HG03064 (cell line): ENCODE data around the gene KCNQ2.
"Not testable (repeated sequence)": the region's sequence is repeated elsewhere in the genome, so short reads cannot be mapped to it uniquely, and the experiment has no call there.

Source experiments
- ATAC-seq: cut with Tn5 transposase; IDR thresholded peaks from one replicate; pipeline ENCODE4 v1.9.1; 2021; ENCODE audit warnings: low read depth; ENCODE audit not compliant: unreplicated experiment

KCNQ2 gene

GRCh38 chr20:63394069-63394919, 78.2 kb downstream of the KCNQ2 start:
- no peak for ATAC-seq

DNA sequence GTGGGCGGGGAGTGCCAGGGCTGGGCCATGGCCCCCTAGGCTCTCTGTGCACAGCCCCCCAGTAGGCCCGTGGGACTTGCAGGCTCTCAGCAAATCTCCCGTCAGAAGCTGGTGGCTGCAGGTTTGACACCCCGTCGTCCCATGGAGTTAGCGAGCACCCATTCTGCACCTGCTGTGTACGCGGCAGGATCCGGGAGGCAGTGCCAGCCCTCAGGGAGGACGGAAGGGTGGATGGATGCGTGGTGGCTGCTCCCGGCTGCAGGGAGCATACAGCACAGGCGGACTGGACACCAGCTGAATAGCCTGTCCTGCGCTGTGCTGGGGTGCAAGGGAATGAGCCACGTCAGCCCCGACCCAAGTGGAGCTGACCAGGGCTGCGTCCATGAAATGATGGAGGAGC, 78.9 kb downstream of the KCNQ2 start:
- ATAC-seq = no peak

GRCh38 chr20:63392465-63393365, 79.7 kb downstream of the KCNQ2 start:
- ATAC-seq = no peak

DNA sequence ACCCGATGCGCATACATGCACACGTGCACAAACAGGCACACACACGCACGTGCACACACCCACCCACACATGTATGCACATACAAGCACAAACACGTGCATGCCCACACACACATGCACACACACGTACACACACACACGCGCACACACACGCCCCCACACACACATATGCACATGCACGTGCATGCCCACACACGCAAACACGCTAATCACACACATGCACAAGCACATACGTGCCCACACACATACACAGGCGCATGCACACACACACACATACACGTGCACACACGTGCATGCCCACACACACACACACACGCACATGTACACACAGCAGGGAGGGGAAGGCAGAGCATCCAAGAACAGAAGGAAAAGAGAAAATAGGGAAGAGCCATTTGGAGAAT, 84.5 kb downstream of the KCNQ2 start:
- ATAC-seq = no peak

DNA sequence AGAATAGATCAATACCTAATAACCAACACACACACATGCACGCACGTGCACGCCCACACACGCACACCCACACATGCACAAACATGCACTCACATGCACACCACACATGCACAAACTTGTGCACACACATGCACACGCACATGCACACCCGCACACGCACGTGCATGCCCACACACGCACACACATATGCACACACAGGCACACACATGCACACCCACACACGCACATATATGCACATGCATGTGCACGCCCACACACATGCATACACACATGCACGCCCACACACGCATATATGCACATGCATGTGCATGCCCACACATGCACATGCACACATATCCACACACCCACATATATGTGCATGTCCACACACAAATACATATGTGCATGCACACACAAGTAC, 85.1 kb downstream of the KCNQ2 start:
- no peak for ATAC-seq

GRCh38 chr20:63386491-63386890, 86.0 kb downstream of the KCNQ2 start:
- ATAC-seq = no peak

- no peak for ATAC-seq
Observed at GRCh38 chr20:63385819-63386218, 86.6 kb downstream of the KCNQ2 start.

- ATAC-seq = no peak
Observed at GRCh38 chr20:63384336-63384735, 88.1 kb downstream of the KCNQ2 start.

GRCh38 chr20:63383556-63383955, 88.9 kb downstream of the KCNQ2 start:
- no peak for ATAC-seq

DNA sequence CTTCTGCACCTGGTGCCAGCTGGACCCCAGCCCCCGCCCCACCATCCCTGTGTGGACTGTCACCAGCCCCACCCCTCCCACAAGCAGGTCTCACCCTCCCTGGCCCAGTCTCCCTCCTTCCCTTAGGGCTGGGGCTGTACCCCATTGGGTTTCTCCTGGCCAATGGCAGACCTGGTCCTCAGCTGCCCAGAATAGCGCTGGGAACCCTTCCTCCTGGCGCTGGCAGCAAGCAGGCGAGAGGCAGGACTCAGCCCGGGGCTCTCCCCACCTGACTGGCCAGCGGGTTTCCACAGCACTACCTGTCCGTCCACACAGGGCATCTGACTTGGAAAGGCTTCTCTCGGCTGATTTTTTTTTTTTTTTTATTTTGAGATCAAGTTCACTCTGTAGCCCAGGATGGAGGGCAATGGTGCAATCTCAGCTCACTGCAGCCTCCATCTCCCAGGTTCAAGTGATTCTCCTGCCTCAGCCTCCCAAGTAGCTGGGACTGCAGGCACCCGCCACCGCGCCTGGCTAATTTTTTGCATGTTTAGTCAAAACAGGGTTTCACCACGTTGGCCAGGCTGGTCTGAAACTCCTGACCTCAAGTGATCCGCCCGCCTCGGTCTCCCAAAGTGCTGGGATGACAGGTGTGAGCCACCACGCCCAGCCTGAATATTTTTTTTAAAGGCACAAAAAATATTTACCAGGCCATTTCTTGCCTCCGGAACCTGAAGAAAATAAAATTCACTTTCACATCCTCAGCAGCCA, 89.7 kb downstream of the KCNQ2 start:
- no peak for ATAC-seq

- ATAC-seq = no peak
Observed at GRCh38 chr20:63381781-63382431, 90.5 kb downstream of the KCNQ2 start.

GRCh38 chr20:63380346-63380870, 92.0 kb downstream of the KCNQ2 start:
- ATAC-seq = no peak

DNA sequence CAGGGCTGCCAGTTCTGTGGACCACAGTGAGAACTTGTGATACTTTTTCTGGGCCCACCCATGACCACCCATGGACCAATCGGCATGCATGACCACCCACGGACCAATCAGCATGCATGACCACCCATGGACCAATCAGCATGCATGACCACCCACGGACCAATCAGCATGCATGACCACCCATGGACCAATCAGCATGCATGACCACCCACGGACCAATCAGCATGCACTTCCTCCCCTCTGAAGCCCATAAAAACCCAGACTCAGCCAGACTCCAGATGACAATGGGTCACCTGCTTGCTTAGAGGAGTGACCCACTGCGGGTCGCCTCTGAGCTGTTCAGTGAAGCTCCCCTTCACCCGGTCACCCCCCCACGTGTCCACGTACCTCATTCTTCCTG, 92.6 kb downstream of the KCNQ2 start:
- ATAC-seq = not testable (repeated sequence)

GRCh38 chr20:63379296-63379695, 93.2 kb downstream of the KCNQ2 start:
- ATAC-seq = no peak

DNA sequence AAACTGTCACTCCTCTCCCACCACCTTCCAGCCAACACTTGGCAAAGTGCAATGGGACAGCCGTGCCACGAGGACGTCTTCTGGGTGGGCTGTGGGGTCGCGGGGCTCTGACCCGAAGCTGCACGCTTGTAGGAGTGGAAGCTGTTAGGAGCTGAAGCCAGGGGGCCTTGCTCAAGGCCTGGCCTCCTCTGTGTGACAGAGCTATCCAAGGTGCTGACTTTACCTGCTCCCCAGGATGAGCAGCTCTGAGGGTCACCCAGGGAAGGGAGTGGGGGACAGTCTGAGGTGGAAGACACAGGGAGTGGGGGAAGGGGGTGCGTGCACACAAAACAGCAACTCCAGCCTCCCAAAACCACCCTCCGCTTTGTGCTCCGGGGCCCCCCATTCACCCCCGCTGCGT, 93.8 kb downstream of the KCNQ2 start:
- no peak for ATAC-seq

GRCh38 chr20:63377951-63378381, 94.5 kb downstream of the KCNQ2 start:
- no peak for ATAC-seq

GRCh38 chr20:63377256-63377941, 95.1 kb downstream of the KCNQ2 start:
- no peak for ATAC-seq

- no peak for ATAC-seq
Observed at GRCh38 chr20:63376283-63377250, 95.9 kb downstream of the KCNQ2 start.
